Panc1 (cell line): Measurements from ENCODE around the gene DNPH1.

Experiments
- CTCF ChIP-seq: fragments of 450-650 bp; IDR thresholded peaks from 2 replicates; pipeline ENCODE4 v1.5.1; 2017; ENCODE audit warnings: mild to moderate bottlenecking
- REST ChIP-seq, 2 experiments: IDR thresholded peaks; 2 replicates each; pipeline ENCODE4 v1.6.1; 2011 to 2012; ENCODE audit warnings: low read depth in 2 of 2, control low read depth in 1 of 2, low read length in 1 of 2, mild to moderate bottlenecking in 1 of 2, moderate library complexity in 1 of 2; ENCODE audit not compliant: insufficient read depth in 1 of 2
- TCF7L2 ChIP-seq: IDR thresholded peaks from 2 replicates; pipeline ENCODE4 v1.6.1; 2011; ENCODE audit warnings: mild to moderate bottlenecking, low read depth, low read length, inconsistent platforms

- TF ChIP-seq CTCF, result no peak
- TF ChIP-seq REST (IDR thresholded peaks at IDR 0.05; ENCODE audit: insufficient read depth in 1 of 2, low read depth in 2 of 2, low read length in 1 of 2), result no peak
- TF ChIP-seq TCF7L2, result no peak
Measured at GRCh38 chr6:43200541-43200940, 28.7 kb downstream of the DNPH1 start.
